ENCODE results near the gene TEF. TPM values are rescaled to one million over a fixed set of nuclear protein-coding genes. Genes with fewer than 3 reads are reported as not detected.

Gene TEF
- polyA plus RNA-seq, 5 donors, result 10.0 to 14.5 (median 13.0) TPM

- DNase-seq, result peak; percentile 71 to 78
Observed at GRCh38 chr22:41447435-41448188, 65.9 kb downstream of the TEF start.

GRCh38 chr22:41448189-41448808 is 66.6 kb downstream of the TEF start:
- DNase-seq, result peak; percentile 99

Other genes with a start within 250 kb of the TEF start
- 10 to 100 TPM; 19.9 to 25.6 (median 23.9) TPM for gene L3MBTL2, start 176.6 kb upstream of the TEF start, polyA plus RNA-seq (ENCODE audit: insufficient read depth in 1 of 5, insufficient read length in 5 of 5, low replicate concordance in 1 of 5)
- gene CHADL, start 141.0 kb upstream of the TEF start, polyA plus RNA-seq (ENCODE audit: insufficient read depth in 1 of 5, insufficient read length in 5 of 5, low replicate concordance in 1 of 5), result 1 to 10 TPM; 2.2 to 4.1 (median 3.3) TPM
- 10 to 100 TPM; 30.8 to 40.7 (median 37.5) TPM for gene RANGAP1, start 95.8 kb upstream of the TEF start, polyA plus RNA-seq (ENCODE audit: insufficient read depth in 1 of 5, insufficient read length in 5 of 5, low replicate concordance in 1 of 5)
- 10 to 100 TPM; 55.3 to 79.8 (median 63.5) TPM for gene ZC3H7B, start 80.4 kb upstream of the TEF start, polyA plus RNA-seq (ENCODE audit: insufficient read depth in 1 of 5, insufficient read length in 5 of 5, low replicate concordance in 1 of 5)
- 10 to 100 TPM; 37.6 to 57.8 (median 45.9) TPM for gene TOB2, start 64.9 kb downstream of the TEF start, polyA plus RNA-seq (ENCODE audit: insufficient read depth in 1 of 5, insufficient read length in 5 of 5, low replicate concordance in 1 of 5)
- 10 to 100 TPM; 43.6 to 56.5 (median 54.6) TPM for gene PHF5A, start 86.8 kb downstream of the TEF start, polyA plus RNA-seq (ENCODE audit: insufficient read depth in 1 of 5, insufficient read length in 5 of 5, low replicate concordance in 1 of 5)
- gene ACO2, start 87.2 kb downstream of the TEF start, polyA plus RNA-seq (ENCODE audit: insufficient read depth in 1 of 5, insufficient read length in 5 of 5, low replicate concordance in 1 of 5), result 10 to 100 TPM; 47.4 to 65.1 (median 51.3) TPM
- 10 to 100 TPM; 24.6 to 39.5 (median 27.3) TPM for gene POLR3H, start 162.5 kb downstream of the TEF start, polyA plus RNA-seq (ENCODE audit: insufficient read depth in 1 of 5, insufficient read length in 5 of 5, low replicate concordance in 1 of 5)
- 1 to 10 TPM; 3.2 to 7.3 (median 4.0) TPM for gene CSDC2, start 179.1 kb downstream of the TEF start, polyA plus RNA-seq (ENCODE audit: insufficient read depth in 1 of 5, insufficient read length in 5 of 5, low replicate concordance in 1 of 5)
- 10 to 100 TPM; 41.2 to 63.1 (median 52.3) TPM for gene PMM1, start 207.9 kb downstream of the TEF start, polyA plus RNA-seq (ENCODE audit: insufficient read depth in 1 of 5, insufficient read length in 5 of 5, low replicate concordance in 1 of 5)
- 10 to 100 TPM; 19.4 to 30.8 (median 28.7) TPM for gene DESI1, start 239.1 kb downstream of the TEF start, polyA plus RNA-seq (ENCODE audit: insufficient read depth in 1 of 5, insufficient read length in 5 of 5, low replicate concordance in 1 of 5)
- gene XRCC6, start 239.4 kb downstream of the TEF start, polyA plus RNA-seq (ENCODE audit: insufficient read depth in 1 of 5, insufficient read length in 5 of 5, low replicate concordance in 1 of 5), result 100 to 1,000 TPM; 307 to 378 (median 331) TPM

Data from right lung (tissue), 5 donors.